GM10266 (cell line): ENCODE data around the gene EPM2A.
A peak's percentile ranks its signal among the peaks of the same experiment; 100 is the strongest.

Experiments
- DNase-seq: peaks from one replicate; pipeline ENCODE4 v3.0.0; 2012; ENCODE audit errors: extremely low spot score
- TF ChIP-seq, protein P1 (sequence below): IDR thresholded peaks from 2 replicates; pipeline ENCODE4 v1.5.1; 2012; ENCODE audit warnings: mild to moderate bottlenecking, low read depth; ENCODE audit not compliant: control insufficient read depth, insufficient read depth; ENCODE audit errors: missing control alignments

EPM2A gene

DNA sequence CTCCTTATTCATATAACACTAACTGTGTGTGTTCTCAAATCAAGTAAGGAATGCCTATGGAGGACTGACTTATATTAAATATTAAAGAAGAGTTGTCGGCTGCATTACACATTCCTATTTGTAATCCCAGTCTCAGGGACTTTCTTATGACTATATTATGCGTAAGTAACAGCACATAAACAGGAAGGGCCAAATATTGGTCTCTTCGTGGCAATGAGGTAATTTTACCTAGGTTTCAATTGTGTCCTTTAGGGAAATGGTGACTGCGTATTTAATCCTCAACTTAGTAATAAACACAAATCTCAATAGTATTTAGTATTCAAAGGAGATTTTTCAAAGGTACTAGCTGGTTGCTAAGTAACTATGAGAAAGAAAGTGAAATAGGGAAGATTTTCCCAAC, 22.8 kb upstream of the EPM2A start:
- TF ChIP-seq, protein P1, sequence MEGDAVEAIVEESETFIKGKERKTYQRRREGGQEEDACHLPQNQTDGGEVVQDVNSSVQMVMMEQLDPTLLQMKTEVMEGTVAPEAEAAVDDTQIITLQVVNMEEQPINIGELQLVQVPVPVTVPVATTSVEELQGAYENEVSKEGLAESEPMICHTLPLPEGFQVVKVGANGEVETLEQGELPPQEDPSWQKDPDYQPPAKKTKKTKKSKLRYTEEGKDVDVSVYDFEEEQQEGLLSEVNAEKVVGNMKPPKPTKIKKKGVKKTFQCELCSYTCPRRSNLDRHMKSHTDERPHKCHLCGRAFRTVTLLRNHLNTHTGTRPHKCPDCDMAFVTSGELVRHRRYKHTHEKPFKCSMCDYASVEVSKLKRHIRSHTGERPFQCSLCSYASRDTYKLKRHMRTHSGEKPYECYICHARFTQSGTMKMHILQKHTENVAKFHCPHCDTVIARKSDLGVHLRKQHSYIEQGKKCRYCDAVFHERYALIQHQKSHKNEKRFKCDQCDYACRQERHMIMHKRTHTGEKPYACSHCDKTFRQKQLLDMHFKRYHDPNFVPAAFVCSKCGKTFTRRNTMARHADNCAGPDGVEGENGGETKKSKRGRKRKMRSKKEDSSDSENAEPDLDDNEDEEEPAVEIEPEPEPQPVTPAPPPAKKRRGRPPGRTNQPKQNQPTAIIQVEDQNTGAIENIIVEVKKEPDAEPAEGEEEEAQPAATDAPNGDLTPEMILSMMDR, result no peak
- DNase-seq, result no peak

DNA sequence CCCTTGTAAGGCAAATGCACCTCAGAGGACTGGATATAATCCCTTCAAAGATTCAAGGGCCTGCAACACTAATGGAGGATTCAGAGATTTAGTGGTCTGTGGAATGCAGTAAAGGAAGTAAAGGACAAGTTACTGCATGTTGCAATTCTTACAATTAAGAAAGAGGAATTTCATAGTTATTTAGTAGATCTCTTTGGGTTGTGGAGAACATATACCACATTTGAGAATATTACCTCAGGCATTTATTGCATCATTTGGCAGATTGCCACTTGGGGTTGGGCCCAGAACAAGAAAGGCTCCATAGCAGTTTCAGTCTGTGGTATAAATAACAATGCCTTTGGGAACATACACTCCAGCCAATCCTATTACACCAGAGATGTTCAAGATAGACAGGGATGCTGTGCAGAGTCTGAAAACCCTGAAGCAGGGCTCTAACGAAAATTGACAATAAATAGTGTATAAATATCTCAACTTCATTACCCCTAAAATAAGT, 20.9 kb upstream of the EPM2A start:
- DNase-seq, result no peak
- TF ChIP-seq, protein P1, result no peak

DNA sequence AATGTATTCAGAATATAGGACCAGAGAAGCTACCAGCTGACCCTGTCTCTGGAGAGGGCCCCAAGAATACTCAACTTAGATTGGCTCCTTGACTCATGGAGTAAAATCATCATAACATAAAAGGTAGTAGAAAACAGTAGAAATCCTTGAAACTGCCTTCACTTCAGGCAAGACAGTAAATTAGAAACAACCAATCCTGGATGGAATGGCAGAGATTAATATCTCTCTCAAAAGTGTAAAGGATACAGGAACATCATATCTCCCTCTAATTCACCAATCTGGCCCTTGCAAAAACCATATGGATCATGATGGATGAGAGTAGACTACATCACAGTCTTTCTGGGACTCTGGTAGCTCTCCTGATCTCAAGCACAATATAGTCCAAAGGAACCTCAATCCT, 20.4 kb upstream of the EPM2A start:
- TF ChIP-seq, protein P1, result no peak
- DNase-seq, result no peak

DNA sequence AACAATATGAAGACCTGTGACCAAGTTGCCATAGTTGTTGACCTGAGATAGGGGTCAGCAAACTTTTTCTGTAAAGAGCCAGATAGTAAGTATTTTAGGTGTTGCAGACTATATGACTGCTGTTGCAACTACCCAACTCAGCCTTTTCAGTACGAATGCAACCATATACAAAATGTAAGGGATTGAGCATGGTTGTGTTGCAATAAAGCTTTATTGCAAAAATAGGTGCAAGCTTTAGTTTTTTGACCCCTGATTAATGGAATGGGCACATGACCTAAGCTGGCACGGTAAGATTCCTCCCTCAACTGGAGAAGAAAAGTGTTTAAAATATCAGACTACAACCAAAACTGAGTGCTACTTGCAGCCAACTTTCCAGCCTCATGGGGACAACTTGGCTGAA, 17.3 kb upstream of the EPM2A start:
- TF ChIP-seq, protein P1, result no peak
- no peak for DNase-seq

DNA sequence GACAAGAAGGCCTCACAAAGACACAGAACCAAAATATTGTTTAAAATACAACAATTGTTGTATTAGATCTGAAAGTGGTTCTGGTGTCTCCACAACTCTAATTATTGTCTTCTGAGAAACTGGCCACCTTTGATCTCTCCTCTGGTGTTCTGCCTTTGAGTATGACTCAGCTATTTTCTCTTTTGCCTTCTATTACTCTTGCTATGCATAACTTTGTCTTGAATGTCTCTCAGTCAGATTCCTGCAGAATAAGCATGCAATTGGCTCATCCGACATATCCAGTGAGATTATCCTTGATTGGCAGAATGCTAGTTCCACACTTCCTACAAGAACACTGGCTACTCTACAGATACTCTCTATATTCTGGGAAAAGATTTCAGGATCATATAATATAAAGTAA, 14.3 kb upstream of the EPM2A start:
- DNase-seq, result peak; percentile 21
- TF ChIP-seq, protein P1, result no peak

DNA sequence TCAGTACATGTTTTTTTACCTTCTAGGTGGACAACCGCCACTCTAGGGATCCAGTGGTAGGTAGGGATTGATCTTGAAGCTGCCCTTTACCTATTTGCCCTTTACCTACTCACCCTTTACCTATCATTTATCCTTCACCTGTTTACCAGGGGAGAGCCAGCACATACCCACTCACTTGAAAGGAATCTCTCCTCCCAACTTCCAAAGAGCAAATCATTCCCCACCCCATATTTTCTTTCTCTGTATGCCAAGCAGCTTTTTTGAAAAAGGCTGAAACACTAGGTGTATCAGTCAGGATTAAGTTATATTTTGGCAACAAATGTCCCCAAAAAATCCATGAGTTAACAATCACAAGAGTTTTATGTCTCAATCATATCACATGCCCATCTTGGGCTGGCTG, 10.5 kb upstream of the EPM2A start:
- TF ChIP-seq, protein P1, result no peak
- no peak for DNase-seq

DNA sequence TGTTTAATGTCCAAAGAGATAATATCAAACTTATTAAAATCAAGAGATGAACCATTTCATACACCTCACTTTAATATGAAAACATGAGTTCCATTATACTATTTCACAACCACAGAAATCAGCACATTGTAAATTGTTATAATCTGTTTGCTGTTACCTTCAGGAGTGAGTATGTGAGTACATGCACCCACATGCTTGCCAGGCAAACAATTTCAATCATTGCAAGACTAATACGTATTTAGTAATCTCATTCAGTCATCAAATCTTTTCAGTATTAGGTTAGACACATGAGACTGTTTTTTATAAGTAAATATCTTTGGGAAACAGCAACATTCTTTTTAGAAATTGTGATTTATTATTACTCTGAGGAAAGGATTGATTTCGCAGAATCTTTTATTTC, 9.3 kb upstream of the EPM2A start:
- no peak for DNase-seq
- TF ChIP-seq, protein P1, result no peak
